IPS-NIHi7 (cell line): ENCODE measurements around the gene CLCF1.

Experiments
- DNase-seq: peaks from one replicate; pipeline ENCODE4 v3.0.0; 2012; ENCODE audit warnings: mixed read lengths; ENCODE audit errors: extremely low spot score

The CLCF1 gene

DNA sequence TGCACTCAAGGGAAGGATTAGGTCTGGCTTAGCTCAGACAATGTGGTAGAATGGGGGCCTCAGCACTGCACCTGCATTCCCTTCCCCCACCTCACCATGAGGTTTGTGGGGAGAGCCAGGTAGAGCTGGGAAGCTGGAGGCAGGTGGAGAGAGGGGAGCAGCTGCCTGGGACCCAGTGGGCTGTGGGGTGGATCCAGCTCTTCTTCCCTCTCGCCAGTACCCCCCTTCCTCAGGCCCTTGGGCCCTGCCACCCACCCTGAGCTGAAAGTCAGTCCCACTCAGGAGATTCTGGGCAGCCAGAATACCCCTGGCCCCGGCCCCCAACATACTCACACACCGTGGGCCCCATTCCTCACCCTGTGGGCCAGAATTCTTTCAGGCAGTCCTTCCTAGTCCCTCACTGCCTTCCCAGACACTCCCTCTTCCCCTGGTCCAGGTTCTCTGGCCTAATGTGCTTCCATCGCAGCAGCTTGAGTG, 17.0 kb downstream of the CLCF1 start:
- DNase-seq = peak; percentile 1

DNA sequence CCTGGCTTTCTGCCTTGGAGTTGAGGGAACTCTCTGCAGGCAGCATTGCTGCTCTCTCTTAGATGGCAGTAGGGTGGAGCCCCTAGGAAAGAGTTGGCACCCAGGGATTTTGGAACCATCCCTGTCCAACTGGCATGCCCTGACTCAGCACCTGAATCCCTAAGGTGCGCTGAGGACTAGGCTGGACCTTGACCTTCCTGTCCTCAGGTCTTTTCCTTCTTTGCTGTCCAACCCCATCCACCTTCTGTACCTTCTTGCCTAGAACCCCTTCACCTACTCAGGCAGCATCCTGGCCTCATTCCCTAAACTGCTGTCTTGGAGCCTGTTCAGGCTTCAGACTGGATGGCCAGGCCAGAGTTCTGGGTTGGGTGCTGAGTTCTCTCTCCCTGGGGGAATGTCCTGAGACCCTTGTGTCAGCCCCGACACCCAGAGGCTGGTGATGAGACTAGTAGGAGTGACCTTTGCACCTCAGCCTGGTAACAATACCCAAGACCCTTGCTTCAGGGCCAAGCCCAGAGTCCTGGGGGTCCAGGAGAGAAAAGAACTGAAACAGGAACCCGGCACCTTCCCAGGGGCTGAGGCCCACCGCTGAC, 17.5 kb downstream of the CLCF1 start:
- DNase-seq = peak; percentile 1

DNA sequence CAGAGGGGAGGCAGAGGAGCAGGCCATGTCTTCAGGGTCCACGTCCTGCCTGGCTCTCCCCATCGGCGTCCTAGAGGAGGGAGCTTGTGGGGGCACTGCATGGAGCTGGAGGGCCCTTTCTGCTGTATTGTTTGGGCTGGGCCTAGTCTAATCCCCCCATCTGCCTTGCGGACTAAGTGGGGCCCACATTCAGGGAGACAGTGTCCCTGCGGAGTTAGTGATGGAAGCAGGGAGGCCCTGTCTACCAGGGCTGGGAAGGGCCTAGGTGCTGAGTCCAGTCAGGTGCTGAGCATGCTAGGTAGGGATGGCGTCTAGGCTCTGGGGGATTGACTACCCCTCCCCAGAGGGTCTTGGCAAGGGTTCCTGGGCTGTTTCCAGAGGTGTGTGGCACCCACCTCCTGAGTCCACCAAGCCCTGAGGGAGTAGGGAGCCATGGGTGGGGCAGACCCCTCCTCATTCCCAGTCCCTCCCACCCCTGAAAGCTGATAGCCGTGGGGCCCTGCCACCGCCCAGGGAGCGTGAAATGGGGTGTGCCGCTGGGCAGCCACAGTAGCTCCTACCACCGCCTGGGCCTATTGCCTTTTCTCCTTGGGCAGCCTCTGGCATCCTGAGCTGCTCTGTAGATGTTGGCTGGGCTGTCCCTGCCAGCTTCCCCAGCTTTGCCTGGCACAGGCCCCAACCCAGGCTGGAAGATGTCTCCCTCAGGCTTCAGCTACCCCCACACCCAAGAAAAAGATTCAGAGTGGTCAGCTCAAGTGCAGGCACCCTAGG, 18.2 kb downstream of the CLCF1 start:
- peak; percentile 1 for DNase-seq

DNA sequence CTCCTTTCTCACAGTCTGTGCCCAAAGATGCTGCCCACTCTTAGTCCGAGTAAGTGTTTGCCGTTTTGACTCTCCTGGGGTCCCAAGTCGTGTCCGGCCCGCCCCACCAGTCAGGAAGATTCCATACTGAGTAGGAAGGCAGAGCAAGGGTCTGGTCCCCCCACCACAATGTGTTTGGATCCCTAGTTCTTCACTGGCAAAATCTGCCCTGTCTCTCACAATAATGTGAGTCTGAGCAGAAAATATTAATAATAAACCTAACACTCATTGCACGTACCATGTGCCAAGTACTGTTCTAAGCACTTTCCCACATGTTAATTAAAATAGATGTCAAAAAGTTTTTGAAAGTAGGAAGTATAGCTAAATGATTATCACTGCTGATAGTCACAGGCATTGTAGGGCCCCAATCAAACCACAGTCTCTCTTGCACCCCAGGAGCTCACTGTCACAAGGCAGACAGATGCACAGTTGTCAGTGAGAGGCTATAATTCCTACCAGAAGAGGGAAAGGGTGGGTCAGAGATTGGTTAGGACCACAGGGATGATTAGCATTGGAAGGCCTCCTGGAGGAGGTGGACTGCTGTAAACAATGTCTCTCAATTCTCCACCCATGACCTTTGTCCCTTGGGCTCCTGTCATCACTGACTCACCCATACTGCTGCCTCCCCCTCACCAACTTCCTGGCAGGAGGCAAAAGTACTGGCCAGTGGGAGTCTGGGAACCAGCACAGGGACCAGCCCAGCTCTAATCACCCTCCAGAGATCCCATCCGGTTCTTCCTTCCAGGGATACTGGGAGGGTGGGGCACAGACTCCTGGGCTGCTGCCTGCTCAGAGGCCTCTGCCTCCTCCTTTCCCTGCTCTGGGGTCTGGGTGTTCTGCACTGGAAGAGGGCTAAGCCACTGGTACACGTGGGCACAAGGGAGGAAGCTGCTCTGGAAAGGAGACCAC, 19.0 kb downstream of the CLCF1 start:
- DNase-seq = peak; percentile 57

DNA sequence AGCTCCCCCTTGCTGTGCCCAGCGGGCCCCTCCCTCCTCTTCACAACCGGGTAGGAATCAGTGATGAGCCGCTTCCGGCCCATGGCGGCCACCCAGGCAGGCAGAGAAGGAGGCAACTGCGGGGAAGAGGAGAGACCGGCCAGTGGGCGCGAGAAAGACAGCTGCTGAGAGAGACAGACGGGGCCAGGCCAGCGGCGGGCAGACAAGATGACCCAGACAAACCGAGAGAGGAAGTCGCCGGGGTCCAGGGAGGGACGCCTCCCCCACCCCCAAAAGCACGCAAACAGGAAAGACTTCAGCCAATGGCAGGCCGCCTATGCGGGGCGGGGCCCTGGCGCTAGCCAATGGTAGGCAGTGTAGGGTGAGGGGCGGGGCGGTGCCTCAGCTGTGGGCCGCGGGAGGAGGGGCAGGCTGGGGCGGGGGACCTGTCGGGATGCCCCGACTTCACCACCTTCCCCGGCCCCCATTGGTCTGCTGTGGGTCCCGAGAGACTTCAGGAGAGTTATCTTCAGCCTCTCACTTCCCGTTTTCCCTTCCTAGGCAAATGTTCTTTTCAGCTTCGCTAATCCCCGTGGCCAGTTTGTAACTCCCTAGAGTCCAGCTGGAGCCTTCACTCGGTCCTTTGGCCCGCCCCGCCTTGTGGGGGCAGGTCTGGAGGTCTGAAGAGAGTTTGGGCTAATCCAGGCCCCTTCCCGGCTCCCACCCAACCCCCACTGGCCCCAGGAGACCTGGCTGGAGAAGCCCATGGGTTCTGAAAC, 19.9 kb downstream of the CLCF1 start, which contains the start of gene POLD4:
POLD4 (minus strand) TSS at position 230 of the 758 bp plus-strand sequence; CDS start at position 83, 147 bp downstream.
- DNase-seq = peak; percentile 98

DNA sequence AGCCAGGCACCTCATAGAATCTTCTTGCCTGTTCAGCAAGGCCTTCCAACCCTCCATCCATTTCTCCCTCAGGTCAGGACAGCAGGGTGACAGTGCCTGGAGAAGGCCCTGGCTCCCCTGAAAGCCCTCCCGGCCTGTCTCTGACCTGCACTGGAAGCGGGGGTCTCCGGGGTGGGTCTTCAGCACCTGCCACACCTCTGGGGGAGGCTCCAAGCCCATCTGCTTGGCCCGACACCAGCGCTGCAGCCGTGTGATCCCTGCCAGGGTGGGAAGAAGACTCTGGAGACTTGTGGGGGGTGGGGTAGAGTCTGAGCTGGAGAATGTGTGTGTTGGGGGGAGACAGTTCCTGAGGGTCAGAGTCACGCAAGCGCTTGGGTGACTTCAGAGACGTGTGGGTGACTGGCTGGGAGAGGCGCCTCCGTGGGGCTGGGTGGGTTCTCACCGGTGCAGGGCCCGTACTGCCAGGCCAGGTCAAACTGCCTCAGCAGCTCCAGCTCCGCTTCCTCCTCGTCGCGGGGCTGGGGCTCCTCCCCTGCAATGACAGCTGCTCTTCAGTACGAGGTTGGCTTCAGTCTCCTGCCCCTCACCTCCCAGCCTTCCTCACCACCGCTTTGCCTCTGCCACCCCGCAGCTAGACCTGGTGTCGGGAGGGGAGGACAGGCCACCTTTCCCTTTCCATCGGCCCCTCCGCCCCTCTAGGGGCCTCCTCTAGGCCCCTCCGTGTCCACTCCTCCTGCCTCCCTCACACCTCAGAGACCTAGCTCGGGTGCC, 20.7 kb downstream of the CLCF1 start:
- peak; percentile 35 for DNase-seq

DNA sequence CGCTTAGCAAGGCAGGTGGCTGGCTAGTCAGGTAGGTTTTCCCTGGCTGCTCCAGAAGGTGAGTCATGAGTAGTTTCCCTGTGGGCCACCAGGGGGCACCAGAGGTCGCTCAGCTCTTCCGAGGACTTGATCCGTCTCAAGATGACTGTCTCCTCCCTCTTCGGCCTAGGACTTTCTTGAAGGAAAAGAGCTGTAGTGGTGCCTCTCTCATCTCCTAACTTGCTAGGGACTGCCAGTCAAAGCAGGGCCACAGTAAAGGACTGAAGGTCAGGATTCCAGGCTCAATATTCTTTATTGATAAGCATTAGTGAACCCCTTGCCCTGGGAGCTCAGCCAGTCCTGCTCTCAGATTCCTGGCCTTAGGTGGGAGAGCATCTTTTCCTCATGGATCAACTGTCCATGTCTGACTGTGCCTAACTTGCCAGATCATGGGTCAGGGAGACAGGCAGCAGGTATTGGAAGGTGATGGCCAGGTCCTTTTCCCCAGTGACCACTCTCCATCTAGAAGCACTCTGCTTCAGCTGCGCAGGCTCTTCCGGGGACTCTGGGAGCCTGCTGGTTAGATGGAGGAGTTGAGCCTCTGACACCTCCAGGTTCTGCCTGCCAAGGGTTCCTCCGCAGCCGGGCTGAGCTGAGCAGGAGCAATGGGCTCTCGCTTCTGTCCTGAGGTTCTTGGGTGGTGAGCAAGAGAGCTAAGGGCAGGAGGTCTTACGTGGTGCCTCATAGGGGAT, 22.0 kb downstream of the CLCF1 start:
- peak; percentile 91 for DNase-seq

DNA sequence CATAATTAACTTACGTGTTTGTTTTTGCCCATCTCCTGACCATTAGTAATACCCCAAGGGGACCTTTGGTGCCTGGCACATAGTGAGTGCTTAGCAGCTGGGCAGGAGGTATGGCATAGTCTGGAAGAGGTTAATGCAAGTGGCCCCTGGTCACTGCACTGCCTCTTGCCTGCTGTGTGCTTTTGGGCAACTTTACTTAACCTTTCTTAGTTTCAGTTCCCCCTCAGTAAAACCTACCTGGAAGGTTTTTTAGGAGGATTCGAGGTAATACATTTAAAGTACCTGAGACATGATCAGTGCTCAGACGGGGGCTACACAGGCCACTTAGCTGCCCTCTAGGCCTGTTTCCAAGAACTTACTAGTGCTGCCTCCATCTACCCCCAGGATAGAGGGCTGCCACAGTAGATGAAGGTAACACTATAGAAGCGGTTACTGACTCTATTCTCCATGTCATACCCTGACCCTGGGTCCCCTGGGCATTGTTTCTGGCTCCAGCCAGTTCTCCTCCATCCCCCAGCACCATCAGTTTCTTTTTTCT, 23.4 kb downstream of the CLCF1 start:
- DNase-seq = no peak

DNA sequence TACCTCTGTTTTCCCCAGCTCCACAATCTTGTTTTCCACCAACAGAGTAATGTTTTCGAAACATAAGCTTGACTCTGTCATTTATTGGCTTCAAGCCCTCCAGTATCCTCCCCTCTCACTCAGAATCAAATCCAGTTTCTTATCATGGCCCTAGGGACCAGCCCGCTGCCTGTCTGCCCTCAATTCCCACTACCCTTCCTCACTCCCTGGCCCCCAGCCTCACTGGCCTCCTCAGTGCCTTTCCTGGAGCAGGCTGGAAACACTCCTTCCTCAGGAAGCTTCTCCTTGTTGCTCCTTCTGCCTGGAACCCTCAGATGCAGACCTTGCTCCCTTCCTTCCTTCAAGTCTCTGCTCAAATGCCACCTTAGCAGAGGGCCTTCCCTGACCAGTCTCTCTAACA, 23.9 kb downstream of the CLCF1 start:
- DNase-seq = no peak

DNA sequence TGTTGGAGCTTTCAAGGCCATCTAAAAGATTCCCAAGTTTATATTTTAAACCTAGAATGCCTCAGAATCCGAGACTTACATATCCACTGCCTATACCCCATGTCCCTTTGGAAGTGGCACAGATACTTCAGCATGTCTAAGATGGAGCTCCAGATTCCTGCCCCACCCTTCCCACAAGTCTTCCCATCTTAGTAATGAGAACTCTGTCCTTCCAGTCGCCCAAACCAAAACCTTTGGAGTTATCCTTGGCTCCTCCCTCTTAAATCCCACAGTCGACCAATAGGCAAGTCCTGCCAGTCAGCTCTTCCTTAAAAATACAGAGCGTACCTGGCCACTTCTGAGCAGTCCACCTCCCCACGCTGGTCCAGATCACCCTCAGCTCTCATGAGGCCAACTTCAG, 24.4 kb downstream of the CLCF1 start:
- no peak for DNase-seq

DNA sequence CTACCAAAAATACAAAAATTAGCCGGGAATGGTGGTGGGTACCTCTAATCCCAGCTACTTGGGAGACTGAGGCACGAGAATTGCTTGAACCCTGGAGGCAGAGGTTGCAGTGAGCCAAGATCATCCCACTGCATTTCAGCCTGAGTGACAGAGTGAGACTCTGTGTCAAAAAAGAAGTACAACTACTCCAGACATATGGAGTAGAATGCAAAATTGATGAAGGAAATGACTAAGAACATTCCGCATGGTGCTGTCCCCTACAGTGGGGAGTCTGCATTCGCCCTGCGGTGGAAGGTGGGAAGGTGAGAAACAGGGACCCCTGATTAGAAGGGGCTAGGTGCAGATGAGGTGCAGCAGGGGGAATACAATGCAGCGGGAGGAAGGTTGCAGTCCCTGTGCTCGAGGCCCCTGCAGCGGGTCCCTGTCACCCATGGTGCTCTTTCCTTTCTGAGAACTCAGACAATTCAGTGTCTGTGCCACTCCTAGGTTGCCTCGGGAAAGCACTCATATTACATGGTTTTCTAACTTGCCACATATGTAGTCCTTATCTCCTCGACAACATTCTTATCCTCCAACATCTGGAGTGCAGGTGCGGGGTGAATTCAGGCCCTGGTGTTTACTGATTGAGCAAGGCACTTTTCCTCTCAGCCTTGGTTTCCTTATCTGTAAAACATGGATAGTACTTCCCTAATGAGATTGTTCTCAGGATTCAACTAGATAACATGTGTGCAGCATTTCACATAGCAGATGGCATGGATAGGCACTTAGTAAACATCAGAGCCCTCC, 25.2 kb downstream of the CLCF1 start:
- DNase-seq = no peak

DNA sequence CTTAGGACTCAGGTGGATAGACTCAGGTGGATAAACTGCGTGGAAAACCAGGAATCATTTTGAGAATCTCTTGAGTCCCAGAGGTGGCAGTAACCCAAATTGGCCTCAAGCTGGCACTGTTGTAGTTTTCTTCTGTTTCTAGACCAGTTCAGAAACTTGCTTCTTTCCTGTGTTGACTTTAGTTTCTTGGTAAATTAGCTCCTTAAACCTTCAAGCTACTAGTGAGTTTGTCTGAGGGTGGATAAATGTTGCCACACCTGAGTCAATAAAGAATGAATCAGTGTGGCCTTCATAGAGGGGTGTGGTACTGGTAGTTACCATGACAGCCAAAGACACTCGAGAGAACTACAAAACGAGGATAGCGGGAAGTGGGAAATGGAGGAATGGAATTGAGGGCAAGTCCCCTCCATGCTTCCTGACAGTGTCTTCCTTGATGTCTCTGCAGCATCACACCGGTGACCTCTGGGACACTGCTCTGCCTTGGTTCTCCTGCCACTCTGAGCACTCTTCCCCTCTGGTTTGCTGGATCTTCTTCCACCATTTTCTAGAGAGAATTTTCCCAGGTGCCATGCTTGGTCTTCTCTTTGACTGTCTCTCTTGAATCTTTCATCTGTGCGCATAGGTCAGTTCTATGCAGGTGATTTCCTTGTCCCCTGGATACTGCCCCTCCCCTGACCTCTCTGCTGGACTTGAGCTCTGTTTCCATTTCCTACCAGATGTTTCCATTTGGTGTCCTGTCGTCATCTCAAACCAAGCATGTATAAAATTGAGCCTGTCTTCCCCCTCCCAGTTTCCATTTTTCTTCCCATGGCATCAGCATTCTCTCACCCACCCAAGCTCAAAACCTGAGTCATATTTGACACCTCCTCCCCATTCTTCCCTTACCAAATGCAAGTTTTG, 27.2 kb downstream of the CLCF1 start:
- DNase-seq = peak; percentile 49

DNA sequence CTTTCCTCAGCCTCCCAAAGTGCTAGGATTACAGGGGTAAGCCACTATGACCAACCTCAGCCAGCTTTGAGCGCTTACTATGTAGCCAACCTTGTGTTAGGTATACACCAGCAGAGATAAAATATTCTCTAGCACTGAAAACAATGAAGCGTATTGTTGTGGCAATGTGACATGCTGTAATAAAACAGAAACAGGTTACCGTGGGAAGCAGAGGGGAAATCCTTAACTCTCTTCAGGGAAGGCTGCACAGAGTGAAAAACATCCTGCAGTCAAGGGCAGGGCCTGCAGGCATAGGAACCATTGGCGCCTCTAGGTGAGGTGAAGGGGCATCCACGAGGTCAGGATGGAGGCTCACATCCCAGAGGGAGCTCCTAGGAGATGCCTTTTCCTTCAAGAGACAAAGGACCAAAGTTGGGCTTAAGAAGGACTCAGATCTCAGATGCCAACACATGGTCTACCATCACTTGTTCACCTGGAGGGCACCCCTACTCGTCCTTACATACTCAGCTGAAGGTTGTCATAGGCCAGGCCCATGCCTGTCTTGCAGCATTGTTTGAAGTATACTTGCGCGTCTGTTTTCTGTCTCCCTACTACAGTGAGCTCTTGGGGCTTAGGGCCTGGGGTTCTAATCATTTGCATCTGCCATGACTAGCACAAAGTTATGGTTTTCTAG, 28.0 kb downstream of the CLCF1 start:
- DNase-seq = no peak

DNA sequence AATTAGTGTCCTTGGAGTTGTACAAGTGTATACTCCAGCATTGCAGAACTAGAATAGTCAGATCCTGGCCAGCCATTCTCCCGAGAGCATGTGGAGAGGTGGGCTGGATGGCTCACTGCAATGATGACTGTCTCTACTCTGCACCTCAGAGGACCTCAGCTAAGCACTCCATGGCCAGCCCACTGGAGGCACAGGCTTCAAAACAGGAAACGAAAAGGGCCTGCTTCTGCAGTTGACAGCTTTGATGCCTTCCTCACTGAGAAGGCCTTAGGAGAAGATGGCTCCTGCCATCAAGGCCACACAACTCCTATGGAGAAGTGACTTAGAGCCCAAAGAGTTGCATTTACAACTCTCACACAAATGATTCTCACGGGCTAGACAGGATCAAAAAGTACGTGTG, 29.1 kb downstream of the CLCF1 start:
- DNase-seq = no peak

DNA sequence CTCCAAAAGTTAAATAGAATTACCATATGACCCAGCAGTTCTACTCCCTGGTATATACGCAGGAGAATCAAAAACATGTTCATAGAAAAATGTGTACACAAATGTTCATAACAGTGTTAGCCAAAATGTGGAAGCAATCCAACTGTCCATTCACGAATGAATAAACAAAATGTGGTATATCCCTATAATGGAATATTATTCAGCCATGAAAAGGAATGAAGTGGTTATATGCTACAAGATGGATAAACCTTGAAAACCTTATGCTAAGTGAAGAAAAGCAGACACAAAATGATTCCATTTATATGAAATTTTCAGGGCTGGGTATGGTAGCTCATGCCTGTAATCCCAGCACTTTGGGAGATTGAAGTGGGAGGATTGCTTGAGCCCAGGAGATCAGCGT, 36.1 kb downstream of the CLCF1 start:
- no peak for DNase-seq

DNA sequence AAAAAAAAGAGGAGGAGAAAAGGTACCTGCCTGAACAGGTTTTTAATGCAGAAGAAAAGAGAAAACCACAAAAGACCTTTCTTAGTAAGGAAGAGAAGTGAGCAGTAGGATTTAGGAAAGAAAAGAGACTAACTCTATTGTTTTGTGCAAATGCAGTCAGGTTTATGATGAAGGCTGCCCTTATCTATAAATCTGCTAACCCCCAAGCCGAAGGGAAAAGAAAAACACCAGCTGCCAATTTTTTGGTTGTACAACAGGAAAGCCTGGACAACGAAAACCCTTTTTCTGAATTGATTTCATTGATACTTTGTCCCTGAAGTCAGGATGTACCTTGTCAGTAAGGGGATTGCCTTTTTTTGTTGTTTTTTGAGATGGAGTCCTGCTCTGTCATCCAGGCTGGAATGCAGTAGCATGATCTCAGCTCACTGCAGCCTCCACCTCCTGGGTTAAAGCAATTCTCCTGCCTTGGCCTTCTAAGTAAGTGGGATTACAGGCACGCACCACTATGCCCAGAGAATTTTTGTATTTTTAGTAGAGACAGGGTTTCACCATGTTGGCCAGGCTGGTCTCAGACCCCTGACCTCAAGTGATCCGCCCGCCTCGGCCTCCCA, 41.2 kb downstream of the CLCF1 start:
- no peak for DNase-seq

DNA sequence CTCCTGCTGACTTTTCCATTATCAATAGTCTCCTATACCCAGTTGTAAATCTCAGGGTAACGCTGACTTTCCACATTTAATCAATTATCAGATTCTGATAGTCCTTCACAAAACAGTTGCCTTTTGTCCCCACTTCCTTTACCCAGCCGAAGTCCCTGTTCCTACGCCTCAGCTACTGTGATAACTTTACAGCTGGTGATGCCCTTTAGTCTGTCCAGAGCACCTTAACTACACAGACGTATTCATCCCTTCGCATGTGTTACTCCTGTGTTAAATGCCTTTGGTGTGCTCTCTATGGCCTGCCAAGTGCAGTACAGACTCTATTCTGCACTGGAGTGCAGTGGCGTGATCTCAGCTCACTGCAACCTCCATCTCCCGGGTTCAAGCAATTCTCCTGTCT, 49.9 kb downstream of the CLCF1 start:
- no peak for DNase-seq
